RWPE2 (cell line): Measurements from ENCODE around the gene TSPAN32.
A peak's percentile ranks its signal among the peaks of the same experiment; 100 is the strongest.

Source experiments
- ATAC-seq: fragments of 200-7000 bp; cut with Tn5 transposase; 3 replicates; pipeline ENCODE4 v1.9.1; 2021; ENCODE audit warnings: low read depth
- DNase-seq: peaks from one replicate; pipeline ENCODE4 v3.0.0-alpha.2; 2020; ENCODE audit warnings: low spot score
- H3K27ac ChIP-seq: fragments of 450-650 bp; 2 replicates; pipeline ENCODE4 v1.5.1; 2017; ENCODE audit warnings: mild to moderate bottlenecking; ENCODE audit not compliant: poor library complexity, severe bottlenecking
- H3K27me3 ChIP-seq: fragments of 250-450 bp; sonication (Bioruptor Pico); 2 replicates; pipeline ENCODE4 v1.5.1; 2021; ENCODE audit warnings: mild to moderate bottlenecking, moderate library complexity; ENCODE audit not compliant: insufficient read depth, poor library complexity, severe bottlenecking
- H3K36me3 ChIP-seq: fragments of 250-450 bp; sonication (Bioruptor Pico); 2 replicates; pipeline ENCODE4 v1.5.1; 2020; ENCODE audit warnings: low read depth, mild to moderate bottlenecking, moderate library complexity
- H3K4me1 ChIP-seq: fragments of 250-450 bp; sonication (Bioruptor Pico); 2 replicates; pipeline ENCODE4 v1.5.1; 2021; ENCODE audit warnings: mild to moderate bottlenecking, moderate library complexity; ENCODE audit not compliant: insufficient read depth, poor library complexity, severe bottlenecking
- H3K4me3 ChIP-seq: fragments of 250-450 bp; sonication (Bioruptor Pico); 2 replicates; pipeline ENCODE4 v1.5.1; 2021; ENCODE audit warnings: mild to moderate bottlenecking, moderate library complexity; ENCODE audit not compliant: severe bottlenecking
- H3K9me3 ChIP-seq: fragments of 250-450 bp; sonication (Bioruptor Pico); 2 replicates; pipeline ENCODE4 v1.5.1; 2021; ENCODE audit warnings: mild to moderate bottlenecking, moderate library complexity; ENCODE audit not compliant: severe bottlenecking
- TF ChIP-seq, protein P1 (sequence below): fragments of 450-650 bp; IDR thresholded peaks from one replicate; pipeline ENCODE4 v1.5.1; 2017; ENCODE audit warnings: mild to moderate bottlenecking, moderate library complexity; ENCODE audit not compliant: poor library complexity, severe bottlenecking

Gene TSPAN32

GRCh38 chr11:2297623-2298030 lies 4.2 kb upstream of the TSPAN32 start:
- DNase-seq (no peak), ATAC-seq (no peak)
- H3K27ac ChIP-seq: no peak overlapping the region
- H3K36me3 ChIP-seq: no peaks in the 10 kb centered on the region
- H3K9me3 ChIP-seq: no peaks in the 10 kb centered on the region
- H3K27me3 ChIP-seq: no peaks in the 10 kb centered on the region
- H3K4me3 ChIP-seq: no peak overlapping the region
- H3K4me1 ChIP-seq: no peaks in the 10 kb centered on the region
- TF ChIP-seq, protein P1, sequence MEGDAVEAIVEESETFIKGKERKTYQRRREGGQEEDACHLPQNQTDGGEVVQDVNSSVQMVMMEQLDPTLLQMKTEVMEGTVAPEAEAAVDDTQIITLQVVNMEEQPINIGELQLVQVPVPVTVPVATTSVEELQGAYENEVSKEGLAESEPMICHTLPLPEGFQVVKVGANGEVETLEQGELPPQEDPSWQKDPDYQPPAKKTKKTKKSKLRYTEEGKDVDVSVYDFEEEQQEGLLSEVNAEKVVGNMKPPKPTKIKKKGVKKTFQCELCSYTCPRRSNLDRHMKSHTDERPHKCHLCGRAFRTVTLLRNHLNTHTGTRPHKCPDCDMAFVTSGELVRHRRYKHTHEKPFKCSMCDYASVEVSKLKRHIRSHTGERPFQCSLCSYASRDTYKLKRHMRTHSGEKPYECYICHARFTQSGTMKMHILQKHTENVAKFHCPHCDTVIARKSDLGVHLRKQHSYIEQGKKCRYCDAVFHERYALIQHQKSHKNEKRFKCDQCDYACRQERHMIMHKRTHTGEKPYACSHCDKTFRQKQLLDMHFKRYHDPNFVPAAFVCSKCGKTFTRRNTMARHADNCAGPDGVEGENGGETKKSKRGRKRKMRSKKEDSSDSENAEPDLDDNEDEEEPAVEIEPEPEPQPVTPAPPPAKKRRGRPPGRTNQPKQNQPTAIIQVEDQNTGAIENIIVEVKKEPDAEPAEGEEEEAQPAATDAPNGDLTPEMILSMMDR: no peak

GRCh38 chr11:2298131-2298794 lies 3.5 kb upstream of the TSPAN32 start:
- H3K27me3 ChIP-seq: no peaks in the 10 kb centered on the region

DNA sequence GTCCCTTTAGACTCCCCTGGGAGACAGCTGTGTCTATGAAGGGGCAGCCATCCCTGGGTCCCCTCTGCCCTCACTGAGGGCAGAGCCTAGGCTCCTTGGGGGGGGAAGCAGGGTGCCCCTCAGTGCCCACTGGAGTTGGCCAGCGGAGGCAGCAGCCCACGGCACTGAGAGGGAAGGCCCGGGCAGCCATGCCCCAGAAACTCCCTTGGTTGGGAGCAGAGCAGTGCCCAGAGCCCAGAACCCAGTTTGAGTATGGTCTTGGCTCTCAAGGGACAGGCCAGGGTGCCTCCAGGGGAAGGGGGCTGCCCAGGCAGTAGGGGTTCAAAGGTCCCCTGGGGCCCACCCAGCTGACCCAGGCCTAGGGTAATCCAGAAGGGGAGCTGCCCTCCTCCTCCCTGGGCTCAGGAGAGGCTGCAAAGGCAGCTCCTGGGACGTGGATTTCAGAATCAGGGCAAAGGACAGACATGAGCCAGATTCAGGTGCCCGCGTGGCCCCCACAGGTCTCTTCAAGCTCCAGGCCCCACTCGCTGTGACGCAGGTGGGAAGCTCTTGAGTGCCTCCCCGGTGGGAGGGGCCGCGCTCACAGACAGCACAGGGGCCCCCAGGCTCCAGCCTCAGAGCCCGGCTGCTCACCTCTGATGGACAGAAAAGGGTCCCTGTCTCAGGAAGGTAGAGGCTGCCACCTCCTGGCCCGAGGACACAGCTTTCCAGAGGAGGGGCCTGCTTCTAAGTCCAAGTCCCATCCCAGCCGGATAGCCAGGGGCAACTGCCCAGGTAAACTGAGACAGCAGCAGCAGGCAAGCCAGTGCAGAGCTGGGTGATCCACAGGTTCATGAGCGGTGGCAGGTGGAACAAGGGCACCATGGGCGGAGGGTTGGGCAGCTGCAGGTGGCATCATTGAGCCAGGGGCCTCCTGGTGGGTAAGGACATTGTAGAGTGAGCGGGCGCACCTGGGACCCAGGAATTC lies 2.7 kb upstream of the TSPAN32 start:
- peak; percentile 66; the same call in 2 of the 3 replicates for ATAC-seq
- H3K36me3 ChIP-seq: no peaks in the 10 kb centered on the region
- H3K27me3 ChIP-seq: no peaks in the 10 kb centered on the region
- DNase-seq: no peak
- H3K4me1 ChIP-seq: no peaks in the 10 kb centered on the region
- TF ChIP-seq, protein P1: peak; percentile 47
- no peak overlapping the region for H3K27ac ChIP-seq
- no peak overlapping the region for H3K4me3 ChIP-seq
- no peaks in the 10 kb centered on the region for H3K9me3 ChIP-seq

More at GRCh38 chr11:2298131-2298794, 3.5 kb upstream of the TSPAN32 start:
- TF ChIP-seq, protein P1: no peak
- H3K27ac ChIP-seq: no peak overlapping the region
- H3K9me3 ChIP-seq: no peaks in the 10 kb centered on the region
- no peak overlapping the region for H3K4me3 ChIP-seq
- DNase-seq: no peak
- no peaks in the 10 kb centered on the region for H3K36me3 ChIP-seq
- H3K4me1 ChIP-seq: no peaks in the 10 kb centered on the region
- no peak for ATAC-seq

DNA sequence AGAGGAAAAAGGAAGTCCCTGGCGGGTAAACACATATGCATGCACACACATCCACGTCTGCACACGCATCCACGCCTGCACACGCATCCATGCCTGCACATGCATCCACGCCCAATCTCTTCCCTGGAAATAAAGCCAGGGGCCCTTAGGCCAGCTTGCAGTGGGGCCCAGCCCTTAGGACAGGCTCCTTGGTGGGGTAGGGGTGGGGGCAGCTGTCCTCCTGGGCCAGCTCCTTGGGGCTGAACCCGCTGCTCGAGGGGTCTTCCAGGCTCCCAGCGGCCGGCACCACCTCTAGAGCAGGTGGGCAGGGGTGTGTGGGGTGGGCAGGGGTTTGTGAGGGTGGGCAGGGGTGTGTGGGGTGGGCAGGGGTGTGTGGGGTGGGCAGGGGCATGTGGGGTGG lies 2.0 kb upstream of the TSPAN32 start:
- Histone ChIP-seq H3K4me1 (no peaks in the 10 kb centered on the region), H3K27me3 (no peaks in the 10 kb centered on the region), H3K36me3 (no peaks in the 10 kb centered on the region), H3K9me3 (no peaks in the 10 kb centered on the region), H3K4me3 (no peak overlapping the region), H3K27ac (no peak overlapping the region)
- DNase-seq (no peak), ATAC-seq (no peak)
- TF ChIP-seq, protein P1: no peak
